Nucleus accumbens (tissue), 56 donors: Measurements from ENCODE around the gene TMEM144.

Experiments used
- DNase-seq, 56 donors: peaks; one replicate each; lab custom pipeline; 2025; lab: John Stamatoyannopoulos, UW

TMEM144 gene

DNA sequence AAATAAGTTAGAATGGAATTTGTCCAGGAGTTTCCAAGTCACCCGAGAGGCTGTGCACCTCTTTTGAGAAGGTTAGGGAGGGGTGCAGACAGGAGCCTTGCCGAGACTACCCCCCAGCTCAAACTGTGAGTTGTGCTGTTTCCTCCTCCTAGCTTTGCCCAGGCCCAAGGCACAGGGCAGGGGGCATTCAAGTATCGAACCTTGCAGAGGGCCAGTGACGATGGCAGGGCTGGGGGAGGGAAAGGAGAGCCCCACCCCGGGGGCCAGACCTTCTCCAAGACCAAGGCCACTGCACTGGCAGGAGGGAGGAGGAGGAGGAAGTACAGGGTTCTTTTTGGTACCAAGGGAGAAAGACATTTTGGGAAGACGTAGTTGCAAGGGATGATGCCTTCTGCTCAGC lies 80.6 kb downstream of the TMEM144 start:
- no peak for DNase-seq

GRCh38 chr4:158291334-158292055 lies 81.2 kb downstream of the TMEM144 start:
- no peak for DNase-seq

GRCh38 chr4:158292156-158292555 lies 81.9 kb downstream of the TMEM144 start:
- DNase-seq: no peak

DNA sequence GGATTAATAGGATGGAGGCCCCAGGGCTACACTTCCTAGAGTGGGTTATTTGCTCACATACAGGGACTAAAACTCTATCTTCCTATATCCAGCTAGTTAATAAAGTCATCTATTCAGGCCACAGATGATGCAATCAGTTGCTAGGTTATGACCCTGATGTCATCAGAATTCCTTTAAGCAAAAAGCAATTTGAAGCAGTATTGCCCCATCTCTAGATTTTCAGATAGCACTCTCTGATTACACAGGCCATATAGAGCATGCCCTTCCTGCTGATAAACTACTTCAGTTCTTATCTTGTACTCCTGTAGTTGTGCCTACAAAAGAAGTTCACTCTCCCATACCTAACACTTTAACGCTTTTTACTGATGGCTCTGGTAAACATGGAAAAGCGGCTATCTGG lies 84.8 kb downstream of the TMEM144 start:
- no peak for DNase-seq

DNA sequence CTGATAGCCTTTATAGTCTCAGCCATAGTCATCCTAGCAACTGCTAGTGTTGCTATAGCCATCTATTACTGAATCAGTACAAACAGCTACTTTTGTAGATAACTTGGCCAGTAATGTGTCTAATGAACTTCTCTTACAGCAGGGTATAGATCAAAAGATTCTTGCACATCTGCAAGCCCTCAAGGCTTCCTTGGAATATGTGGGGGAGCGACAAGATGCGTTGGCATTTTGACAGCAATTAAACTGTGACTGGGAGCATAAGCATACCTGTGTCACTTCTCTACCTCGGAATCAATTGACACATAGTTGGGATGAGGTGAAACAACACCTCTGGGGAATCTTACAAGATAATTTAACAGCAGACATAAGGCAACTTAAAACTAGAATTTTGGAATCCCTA lies 87.6 kb downstream of the TMEM144 start:
- DNase-seq: peak in 1 of 56 donors; percentile 2

DNA sequence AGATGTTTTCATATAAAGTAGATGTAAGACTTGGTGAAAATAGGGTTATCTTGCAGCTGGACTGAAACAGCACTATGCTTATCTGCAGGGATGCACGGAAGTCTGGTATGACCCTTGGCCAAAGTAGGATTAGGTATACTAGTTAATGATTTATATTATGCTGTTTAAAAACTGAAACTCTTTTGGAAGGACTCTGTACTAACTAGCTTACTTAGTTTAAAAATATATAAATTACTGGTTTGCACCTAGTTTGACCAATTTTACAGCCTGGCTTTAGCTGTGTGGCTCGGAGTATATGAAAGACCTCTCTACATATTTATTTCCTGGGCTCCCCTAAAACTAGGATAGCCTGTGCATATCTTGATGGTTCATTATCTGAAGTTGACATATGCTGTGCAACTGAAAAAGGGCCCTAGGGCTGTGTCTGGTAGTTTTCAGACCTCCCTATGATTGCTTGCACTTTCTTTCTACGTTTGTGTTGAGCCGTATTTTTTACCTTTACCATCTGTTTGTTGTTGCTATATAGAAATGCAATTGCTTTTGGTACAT lies 89.2 kb downstream of the TMEM144 start:
- DNase-seq: no peak

DNA sequence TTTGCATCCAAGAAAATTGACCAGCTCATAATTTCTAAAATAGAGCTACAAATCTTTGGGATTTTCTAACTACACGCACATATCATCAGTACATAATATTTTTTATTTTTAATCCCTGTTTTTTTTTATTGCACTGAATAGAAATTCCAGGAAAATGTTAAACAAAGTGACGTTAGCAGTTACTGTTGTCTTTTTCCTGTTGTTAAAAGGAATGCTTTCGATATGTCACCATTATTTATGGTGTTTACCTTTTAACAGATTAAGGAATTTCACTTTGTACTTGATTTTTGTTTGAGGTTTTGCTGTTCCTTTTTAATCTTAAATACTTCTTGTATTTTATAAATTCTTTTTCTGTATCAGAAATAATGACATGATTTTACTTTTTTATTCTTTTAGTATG lies 89.7 kb downstream of the TMEM144 start:
- DNase-seq: no peak

- DNase-seq: no peak
Measured at GRCh38 chr4:158302076-158302866, 92.0 kb downstream of the TMEM144 start.

DNA sequence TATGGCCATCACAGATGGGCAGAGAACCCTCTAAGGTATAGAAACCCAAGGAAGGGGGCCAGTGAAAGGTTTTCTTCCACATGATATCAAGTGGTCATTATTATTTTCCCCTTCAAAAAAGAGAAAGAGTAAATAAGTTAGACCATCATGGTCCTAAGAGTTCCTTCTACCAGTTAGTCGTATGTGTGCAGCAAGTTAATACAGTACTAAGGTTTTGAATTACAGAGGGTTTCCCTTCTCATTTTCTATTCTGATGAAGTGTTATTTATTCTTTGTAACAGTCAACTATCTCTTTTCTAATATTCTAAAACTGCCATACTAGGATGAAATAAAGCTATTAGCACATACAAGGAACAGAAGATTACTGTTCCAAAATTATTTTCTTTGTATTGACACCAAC lies 94.4 kb downstream of the TMEM144 start:
- DNase-seq: no peak
